Ramos (cell line): ENCODE results near the gene ANTXR2.
"Not testable (repeated sequence)": the region's sequence is repeated elsewhere in the genome, so short reads cannot be mapped to it uniquely, and the experiment has no call there.

Source experiments
- in situ Hi-C: fragments of 300-500 bp; cut with MboI; formaldehyde crosslinking; loops from one replicate; pipeline ENCODE4 v1.14.3; 2022; ENCODE audit warnings: low sequenced_read_pairs; ENCODE audit not compliant: unreplicated experiment

ANTXR2 gene

DNA sequence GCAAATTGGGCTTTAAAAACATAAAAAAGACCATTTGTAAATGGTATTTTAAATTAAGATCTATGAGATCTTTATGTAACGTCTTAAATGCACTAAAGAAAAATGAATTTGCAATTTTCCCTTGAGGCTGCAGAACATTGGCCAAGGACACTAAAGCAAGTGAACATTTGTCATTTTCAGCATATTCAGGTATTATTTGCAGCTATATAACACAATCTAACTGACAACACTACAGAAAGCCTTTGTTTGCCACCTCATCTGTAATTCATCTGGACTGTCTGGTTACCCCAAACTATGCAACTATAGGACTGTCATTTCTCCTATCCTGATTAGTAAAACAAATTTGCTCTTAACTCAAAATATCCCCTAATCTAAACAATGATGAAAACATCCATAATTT is 74.8 kb downstream of the ANTXR2 start:
- in situ Hi-C loops, result no loop called here

DNA sequence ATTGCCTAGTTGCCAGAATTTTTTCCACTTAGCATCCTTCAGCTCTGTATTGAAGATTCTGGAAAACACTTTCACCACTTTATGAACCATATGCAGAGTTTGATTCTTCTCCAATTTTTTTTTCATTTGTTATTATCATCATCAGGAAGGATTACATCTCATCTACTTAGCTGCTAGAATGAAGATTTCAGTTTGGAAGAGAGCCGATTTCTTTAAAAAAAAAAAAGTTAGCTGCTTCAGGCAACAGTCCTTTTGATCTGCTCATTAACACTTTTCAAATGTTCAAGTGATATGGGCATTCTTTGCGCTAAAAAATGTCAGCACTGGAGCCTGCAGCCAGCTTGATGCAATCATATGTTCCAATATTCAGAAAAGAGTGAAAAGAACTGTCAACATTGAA is 76.2 kb downstream of the ANTXR2 start:
- in situ Hi-C loops, result no loop called here

DNA sequence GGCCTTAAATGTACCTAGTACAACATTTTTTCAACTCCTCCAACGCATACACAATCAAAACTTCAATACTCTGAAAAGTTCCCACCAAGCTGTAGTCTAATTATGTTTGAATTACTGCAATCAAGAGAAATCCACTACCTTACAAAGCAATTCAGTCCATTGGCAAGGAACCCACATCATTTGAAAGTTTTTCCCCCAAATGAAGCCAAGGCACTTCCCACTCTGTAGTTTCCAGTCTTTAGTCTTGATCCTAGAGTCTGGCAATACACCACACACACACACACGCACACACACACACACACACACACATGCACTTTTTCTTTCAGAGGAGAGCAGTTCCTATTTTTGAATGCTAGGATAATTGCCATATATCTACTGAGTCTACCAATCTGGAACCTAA is 79.6 kb downstream of the ANTXR2 start:
- in situ Hi-C loops, result no loop called here

DNA sequence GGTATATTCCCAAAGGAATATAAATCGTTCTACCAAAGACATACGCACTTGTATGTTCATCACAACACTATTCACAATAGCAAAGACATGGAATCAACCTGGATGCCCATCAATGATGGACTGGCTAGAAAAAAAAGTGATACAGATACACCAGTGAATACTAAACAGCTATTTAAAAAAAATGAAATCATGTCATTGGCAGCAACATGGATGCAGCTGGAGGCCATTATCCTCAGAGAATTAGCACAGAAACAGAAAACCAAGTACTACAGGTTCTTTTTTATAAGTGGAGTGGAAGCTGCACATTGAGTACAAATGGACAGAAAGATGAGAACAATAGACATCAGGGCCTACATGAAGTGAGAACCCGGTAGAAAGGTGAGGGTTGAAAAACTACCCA is 81.4 kb downstream of the ANTXR2 start:
- in situ Hi-C loops, result no loop called here

DNA sequence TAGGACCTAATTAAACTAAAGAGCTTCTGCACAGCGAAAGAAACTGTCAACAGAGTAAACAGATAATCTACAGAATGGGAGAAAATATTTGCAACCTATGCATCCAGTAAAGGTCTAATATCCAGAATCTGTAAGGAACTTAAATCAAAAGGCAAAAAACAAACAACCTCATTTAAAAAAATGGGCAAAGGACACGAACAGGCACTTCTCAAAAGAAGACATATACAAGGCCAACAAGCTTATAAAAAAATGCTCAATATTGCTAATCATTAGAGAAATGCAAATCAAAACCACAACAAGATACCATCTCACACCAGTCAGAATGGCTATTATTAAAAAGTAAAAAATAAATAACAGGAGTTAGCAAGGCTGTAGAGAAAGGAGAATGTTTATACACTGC is 81.9 kb downstream of the ANTXR2 start:
- in situ Hi-C loops, result not testable (repeated sequence)

DNA sequence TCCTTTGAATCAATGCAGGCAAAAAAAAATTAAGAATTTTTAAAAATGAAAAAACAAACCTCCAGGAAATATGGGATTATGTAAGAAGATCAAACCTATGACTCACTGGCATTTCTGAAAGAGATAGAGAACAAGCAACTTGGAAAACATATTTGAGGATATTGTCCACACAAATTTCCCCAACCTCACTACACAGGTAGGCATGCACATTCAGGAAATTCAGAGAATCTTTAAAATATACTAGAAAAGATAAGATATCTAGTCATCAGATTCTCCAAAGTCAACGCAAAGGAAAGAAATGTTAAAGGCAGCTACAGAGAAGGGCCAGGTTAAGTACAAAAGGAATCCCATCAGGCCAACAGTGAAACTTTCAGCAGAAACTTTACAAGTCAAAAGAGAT is 85.6 kb downstream of the ANTXR2 start:
- in situ Hi-C loops, result no loop called here

DNA sequence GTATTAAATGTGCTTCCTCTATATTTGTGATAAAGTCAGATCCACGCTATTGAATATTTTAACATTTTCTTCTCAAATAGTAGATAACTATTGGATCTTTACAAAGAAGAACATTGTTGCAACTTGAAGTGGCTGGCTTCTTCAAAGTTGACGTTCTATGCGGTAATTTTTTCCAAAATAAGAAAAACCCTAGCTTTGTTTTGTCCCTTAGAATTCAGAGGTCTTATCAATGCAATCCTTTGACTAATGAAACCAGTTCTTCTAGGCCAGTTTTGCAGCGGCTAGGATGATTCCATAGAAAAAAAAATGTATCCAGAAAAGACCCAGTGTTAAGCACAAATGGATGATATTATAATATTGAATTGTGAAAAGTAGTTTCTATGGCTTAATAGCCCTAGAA is 89.6 kb downstream of the ANTXR2 start:
- in situ Hi-C loops, result no loop called here

DNA sequence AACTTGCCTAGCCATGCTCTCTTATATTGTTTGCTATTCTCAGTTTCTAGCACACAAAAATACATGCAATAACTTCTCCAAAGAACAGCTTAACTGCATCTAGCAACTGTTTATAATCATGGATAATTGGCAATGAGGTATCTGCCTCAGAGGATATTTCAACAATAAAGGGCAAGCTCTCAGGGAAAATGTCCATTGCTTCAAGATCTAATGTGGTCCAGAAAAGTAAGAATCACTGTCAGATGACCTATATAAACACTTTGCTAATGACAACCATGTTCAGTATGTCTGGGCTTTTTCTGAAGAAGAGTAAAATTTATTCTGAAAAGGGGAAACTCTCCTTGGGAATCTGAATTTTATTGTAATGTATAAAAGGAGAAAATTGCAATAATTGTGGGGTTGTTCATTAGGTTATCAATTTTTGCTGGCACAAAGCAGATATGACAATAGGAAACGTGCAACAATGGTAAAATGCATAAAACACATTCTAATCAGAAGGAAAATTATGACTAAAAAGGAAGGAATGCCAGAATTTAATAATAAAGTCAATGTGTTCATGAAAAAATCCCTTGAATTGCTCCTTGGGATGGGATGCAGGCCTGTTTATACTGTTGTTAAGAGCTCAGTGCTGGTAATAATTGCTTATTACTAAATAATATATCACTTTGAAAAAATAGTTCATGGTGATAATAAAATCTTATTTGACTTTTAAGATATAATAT is 90.3 kb downstream of the ANTXR2 start:
- in situ Hi-C loops, result no loop called here

DNA sequence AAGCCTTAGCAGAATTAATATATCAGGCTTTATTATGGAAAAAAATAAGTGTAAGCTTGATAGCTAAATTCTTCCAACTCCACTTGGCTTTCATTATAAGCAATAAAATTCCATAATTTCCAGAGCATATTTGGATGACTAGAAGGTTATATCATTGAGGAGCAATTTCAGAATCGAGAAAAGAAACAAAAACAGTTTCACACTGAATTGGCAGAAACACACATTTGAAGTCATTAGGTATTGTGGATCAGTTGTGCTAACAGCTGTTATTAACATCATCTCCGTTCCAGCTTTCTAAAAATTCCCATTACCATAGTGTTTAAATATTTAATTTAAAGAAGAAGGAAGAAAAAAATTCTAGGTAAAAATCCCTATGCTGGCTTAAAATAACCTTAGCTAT is 92.6 kb downstream of the ANTXR2 start:
- in situ Hi-C loops, result no loop called here

DNA sequence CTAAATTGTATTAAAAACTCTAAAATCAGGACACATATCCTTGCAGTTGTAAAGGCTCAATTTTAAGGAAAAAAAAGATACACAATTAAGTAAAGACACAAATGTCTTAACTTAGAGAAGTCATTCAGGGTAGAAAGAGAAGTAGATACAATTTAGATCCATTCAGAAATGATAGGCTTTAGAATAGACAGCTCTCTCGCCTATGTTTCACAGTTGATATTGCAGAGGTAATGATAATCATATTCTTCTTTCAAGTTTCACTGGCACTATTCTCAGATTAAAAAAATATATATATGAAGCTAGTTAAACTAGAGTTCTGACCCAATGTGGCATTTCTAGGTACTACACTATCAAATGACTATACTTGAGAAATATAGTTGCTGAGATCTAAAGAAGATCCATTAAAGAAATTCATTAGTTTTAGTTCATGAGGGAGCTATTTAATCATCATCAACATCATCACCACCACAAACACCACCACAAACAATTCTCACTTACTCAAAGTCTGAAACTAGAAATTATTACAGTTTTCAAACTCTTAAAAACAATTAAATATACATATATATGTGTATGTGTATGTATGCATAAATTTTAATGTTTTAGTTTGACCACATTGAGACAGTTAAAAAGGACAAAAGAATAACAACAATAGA is 93.1 kb downstream of the ANTXR2 start:
- in situ Hi-C loops, result no loop called here

DNA sequence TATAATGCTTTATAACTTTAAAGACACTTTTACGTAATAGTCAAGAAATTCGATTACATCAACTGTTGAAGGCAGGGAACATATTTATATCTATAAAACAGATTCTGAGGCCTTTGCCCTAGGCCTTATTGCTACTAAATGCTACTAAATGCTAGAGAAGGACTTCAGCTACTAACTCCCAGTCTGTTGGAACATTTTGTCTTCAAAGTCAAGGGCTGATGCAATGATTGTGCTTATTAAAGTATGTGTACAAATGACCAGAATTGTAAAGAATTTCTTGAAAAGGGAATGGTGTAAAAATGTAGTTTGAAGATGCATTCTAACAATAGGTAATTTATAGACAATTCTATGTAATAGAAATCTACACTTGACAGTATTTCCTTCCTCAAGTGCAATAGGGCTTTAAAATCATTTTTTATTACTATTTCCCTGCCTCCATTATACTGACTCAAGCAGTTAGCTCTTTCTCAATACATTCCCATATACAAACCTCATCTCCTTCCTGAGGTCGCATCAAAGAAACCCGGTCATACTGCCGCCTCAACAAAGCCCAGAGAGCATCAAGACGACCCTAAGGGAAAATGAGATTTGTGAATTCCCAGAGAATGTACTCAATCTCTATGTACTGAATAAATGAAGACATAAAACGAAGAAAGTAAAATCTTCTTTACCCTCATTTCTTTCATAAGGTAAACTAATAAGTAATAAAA is 95.7 kb downstream of the ANTXR2 start:
- in situ Hi-C loops, result no loop called here

DNA sequence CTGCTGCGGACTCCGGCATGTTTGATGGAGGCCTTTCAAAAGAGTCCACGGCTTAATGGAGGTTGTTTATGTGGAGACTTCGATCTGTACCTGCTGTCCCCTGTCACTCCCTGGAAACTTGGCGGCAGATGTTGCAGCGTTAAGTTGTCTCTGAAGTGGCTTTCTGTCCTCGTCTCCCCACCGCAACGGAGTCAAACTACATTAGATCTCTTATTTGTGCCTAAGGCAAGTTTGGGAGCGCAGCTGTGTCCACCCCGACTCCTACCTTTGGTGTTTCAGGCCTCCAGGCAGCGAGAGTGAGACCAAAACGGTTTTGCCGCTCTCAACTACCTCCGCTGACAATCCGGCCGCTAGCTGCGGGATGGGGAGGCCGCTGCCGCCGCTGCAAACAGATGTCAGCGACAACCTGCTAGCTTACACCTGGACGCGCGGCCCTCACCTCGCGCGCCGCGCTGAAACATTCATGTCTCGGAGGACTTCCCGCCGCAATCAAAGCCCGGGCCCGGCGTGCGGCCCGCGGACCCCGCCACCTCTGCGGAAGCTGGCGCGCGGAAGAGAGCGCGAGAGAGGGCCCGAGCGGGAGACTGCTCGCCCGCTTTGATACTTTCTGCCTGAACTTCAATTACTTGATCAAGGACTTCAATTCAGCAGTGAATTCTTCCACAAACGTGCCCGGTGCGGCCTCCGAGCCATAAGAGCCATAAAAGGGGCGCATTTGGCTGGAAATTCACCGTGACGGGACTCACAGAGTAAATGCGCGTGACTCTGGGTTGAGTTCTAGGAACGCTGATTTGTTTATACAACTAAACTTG is 108.4 kb downstream of the ANTXR2 start:
- in situ Hi-C loops, result no loop called here

DNA sequence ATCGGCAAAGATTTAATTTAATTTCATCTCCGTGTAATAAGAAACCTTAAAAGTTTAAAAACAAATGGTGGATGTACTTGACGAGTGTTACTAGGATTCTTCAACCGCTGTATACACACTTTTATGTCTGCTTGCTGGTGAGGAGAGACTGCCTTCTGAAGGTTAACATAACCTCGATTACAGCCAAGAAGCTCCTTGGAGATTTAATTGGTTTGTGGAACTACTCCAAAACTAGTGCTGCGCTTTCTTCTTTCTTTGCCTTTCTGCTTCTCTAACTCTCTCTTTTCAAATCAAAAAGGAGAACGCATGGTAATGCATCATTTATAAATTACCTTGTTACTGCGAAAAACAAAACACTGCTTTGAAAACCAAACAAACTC is 109.0 kb downstream of the ANTXR2 start:
- in situ Hi-C loops, result no loop called here

DNA sequence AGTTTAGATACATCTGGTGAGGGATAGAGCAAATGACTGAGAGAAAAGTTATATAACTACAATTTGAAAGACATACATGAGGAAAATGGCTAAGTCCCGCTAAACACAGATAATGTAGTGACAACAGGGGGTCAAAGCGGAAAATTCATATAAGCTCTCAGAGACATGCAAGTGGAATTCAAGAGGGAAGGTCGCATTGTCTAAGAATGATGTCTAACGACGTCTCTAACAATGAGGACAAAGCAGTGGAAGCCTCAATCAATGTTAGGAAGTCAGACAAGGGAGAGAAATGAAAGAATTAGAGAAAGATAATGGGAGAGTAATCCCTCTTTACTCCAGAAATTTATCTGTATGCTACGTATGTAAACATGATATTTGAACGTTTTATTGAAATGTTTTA is 113.4 kb downstream of the ANTXR2 start:
- in situ Hi-C loops, result no loop called here

DNA sequence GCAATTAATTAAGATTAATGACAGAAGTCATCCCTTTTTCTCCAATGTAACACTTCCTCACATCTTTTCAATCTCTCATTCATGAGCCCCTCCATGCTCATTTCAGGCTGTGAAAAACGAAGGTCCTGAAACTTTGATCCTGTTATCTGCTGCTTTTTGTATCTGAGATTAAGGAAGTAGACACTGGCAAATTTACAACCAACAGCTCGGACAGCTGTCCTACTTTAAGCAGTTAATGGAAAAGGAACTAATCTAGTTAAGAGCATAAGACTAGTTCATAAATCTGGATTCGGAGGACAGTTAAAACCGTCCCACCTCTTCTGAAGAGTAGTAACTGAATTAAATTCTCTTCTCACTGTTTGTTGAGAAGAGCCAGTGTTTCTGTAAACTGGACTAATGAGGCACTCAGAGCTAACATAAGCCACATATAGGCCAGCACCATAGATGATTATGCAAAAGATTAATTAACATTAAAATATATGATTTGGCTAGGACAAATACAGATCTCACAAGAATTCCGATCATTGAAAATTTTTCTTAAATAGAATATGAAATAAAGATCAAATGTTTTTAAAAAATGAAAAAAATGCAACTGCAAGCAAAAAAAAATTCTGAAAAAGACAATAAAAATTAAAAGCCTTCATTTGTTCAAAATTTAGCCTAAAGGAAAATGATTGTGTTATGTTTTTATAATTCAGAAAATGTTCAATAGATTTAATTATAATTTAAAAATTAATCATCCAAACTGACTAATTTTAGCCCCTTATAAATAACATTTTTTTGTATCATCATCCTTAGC is 114.4 kb downstream of the ANTXR2 start:
- in situ Hi-C loops, result no loop called here

DNA sequence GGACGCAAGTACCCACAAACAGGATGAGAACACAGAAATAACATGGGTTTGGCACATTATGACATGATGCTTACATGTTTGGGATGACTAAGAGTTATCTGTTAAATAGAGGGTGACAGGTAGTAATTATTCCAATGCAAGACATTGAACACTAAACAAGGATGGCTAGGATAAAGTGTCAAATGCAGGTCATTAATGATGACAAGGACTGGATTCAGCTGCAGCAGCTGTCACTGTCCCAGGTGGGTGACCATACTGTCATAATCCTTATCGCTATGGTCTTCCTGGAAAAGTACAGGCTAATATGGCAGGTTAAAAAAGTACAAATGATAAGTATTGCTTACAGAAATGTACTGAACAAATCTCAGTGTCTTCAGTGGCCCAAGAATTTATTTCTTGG is 123.9 kb downstream of the ANTXR2 start:
- in situ Hi-C loops, result no loop called here

DNA sequence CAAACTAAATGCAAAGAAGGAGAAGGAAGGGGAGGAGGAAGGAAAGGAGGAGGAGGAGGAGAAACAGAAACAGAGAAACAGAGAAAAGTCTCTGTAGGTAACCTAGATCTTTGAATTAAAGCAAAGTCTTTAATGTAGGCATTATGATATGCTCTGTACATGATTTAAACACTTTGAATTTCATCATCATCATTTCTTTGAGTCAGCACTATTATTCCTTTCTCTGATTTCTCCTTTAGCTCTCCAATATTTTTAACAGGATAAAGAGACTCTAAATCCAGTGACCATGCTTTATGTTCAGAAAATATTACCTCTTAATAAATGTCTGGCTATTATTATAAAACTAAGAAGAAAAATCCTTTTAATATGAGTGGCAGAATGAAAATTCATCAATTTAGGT is 124.3 kb downstream of the ANTXR2 start:
- in situ Hi-C loops, result no loop called here

DNA sequence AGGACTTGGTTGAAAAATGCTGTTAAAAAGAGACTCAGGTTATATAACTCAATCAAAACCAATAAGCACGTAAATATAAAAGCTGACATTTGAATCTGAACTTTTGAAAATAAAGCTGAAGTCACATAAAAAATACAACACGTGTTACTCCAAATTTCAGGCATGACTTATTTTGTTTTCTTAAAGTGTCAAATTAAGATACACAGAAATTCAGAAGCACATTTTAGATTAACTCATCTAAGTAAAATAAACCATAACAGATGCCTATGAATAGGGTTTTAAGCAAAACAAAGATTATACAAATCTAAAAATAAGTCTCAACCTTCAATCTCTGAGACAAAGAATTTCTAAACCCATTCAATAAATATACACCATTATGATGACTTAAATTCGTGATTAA is 124.8 kb downstream of the ANTXR2 start:
- in situ Hi-C loops, result no loop called here

DNA sequence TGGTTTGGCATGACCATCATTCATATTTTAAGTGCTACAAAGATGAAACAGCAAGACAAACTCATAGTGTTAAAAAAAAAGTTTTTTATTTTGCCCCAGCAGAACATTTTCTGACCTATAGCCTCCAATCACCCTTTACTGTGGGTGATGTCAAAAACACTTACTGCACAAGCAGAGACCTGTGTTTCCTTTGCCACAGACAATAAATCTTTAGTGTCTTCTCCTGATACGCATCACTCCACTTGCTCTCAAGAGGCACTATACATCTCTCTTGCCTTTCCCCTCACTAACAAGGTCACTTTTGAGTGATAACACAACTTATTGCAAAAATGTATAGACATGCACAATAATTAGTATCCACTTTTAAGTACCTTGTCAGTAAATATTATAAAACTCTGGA is 125.6 kb downstream of the ANTXR2 start:
- in situ Hi-C loops, result no loop called here

DNA sequence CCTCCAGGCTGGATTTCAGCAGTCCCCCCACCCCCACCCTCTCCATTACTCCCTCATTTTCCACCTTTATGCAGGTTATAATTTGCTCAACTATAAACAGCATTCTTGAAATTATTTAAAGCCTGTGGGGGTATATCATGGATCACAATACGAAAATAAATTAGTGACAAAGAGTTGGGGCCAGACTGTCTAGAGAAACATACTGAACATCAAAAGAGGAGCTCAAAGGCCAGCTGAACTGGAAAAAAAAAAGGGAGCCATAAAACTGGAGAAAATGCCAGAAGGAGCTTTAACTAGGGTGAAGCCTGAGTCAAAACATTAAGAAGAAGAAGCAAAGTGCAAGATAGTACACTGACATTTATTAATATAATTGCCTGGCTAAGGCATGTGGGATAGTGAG is 137.8 kb downstream of the ANTXR2 start:
- in situ Hi-C loops, result no loop called here
